ENCODE data around the gene SCCPDH.
A peak's percentile ranks its signal among the peaks of the same experiment; 100 is the strongest.
"Not testable (repeated sequence)": the region's sequence is repeated elsewhere in the genome, so short reads cannot be mapped to it uniquely, and the experiment has no call there.

Gene SCCPDH

DNA sequence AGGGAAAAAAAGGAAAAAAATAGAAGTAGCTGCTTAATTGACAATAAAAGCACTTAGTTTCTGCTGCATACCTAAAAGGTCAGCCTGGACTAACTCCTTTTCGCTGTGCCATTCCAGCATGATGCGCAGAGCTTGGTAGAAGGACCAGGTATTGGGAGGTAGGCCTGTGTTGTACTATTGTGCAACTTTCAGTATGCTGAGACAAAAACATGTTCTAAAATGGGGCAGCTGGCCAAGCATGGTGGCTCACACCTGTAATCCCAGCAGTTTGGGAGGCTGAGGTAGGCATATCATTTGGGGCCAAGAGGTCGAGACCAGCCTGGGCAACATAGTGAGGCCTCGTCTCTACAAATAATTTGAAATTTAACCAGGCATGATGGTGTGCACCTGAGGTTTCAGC lies 15.0 kb upstream of the SCCPDH start:
- DNase-seq = no peak

DNA sequence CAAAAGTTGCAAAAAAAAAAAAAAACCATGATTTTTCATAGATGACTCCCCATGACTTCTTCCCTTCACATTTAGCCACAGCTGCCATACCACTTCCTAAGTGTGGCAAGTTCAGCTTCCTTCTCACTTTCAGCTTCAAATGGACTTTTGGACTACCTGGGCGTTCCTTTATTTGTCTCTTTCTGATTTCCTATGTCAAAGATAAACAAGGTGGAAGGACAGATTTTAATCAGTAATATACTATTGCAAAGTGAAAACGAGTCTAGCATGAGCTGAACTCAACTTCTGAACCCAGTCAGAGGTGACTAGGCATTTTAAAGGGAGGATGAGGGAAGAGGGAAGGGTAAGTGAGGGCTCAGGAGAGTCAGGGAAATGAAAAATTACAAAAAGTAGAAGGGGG lies 14.4 kb upstream of the SCCPDH start:
- DNase-seq = no peak

DNA sequence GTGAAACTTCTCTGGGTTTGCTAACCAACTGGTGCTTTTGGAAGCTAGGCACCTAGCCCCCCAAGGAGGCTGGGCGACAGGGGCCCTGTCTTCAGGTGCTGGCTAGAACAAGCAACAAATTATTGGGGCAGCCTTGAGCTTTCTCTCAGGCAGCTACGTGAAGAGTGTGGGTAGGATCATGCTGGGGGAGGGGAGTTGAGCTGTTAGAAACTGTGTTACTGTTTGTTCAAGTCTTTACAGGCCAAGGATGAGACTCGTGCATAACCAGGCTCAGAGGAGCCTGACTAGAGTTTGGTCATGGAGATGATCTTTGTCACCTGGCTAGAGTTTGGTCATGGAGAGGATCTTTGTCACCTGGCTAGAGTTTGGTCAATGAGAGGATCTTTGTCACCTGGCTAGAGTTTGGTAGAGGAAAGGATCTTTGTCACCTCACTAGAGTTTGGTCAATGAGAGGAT lies 12.6 kb upstream of the SCCPDH start:
- DNase-seq = no peak

DNA sequence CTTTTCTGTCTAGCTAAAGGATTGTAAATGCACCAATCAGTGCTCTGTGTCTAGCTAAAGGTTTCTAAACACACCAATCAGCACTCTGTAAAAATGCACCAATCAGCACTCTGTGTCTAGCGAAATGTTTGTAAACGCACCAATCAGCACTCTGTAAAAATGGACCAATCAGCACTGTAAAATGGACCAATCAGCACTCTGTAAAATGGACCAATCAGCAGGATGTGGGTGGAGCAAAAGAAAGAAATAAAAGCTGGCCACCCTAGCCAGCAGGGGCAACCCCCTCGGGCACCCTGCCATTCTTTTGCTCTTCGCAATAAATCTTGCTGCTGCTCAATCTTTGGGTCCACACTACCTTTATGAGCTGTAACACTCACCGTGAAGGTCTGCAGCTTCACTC lies 11.8 kb upstream of the SCCPDH start:
- not testable (repeated sequence) for DNase-seq

DNA sequence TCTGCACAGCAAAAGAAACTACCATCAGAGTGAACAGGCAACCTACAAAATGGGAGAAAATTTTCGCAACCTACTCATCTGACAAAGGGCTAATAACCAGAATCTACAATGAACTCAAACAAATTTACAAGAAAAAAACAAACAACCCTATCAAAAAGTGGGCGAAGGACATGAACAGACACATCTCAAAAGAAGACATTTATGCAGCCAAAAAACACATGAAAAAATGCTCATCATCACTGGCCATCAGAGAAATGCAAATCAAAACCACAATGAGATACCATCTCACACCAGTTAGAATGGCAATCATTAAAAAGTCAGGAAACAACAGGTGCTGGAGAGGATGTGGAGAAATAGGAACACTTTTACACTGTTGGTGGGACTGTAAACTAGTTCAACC lies 4.8 kb upstream of the SCCPDH start:
- not testable (repeated sequence) for DNase-seq

DNA sequence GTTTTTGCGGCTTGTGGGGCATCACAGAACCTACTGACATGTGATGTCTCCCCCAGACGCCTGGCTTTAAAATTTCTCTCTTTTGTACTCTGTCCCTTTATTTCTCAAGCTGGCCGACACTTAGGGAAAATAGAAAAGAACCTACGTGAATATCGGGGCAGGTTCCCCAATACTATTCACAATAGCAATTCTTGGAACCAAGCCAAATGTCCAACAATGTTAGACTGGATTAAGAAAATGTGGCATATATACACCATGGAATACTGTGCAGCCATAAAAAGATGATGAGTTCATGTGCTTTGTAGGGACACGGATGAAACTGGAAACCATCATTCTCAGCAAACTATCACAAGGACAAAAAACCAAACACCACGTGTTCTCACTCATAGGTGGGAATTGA lies 3.4 kb upstream of the SCCPDH start:
- DNase-seq = not testable (repeated sequence)

DNA sequence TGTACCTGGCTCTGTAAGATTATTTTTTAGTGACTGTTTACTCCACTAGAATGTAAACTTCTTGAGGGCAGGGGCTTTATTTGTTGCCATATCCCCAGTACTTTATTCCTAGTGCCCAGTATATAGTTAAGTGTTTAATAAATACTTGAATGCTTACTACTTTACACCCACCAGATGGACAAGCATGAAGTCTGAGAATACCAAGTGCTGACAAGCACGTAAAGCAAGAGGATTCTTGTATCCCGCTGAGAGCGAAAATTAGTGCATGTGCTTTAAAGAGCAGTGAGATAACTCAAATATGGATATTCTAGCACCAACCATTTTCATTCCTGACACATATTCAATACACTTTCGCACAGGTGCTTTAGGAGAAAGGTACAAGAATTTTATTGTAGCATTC lies 1.5 kb upstream of the SCCPDH start:
- DNase-seq = no peak

DNA sequence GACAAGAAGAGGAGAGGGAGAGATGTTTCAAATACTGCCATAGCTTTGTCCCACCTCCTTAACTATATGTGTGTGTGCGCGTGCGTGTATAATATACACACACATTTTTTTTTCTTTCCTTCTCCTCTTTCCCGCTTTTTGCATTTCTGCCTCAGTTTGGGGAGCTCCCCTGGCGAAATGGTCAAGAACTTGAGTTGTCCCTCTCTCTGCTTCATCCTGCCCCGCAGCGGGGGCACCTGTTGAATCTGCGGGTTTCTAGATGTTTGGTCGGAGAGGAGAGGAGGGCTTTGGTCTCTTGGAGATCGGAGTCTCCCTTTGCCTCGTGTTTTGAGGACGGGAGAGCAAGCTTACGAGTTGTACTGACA lies 504 bp downstream of the SCCPDH start:
- DNase-seq = no peak

DNA sequence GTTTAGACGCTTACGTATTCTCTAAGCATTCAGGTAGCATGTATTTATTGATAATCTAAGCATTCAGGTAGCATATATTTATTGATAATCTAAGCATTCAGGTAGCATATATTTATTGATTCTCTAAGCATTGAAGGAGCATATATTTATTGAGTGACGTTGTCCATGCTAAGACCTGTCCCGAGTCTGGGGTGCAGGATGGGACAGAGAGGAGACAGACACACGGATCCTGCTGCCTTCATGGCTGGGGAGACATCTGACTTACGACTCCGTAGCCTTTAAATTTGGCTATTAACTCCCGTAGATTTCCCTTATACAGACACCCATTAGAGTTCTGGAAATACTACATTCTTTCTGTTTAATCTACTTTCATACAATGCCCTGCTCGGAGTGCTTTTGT lies 982 bp downstream of the SCCPDH start:
- no peak for DNase-seq

DNA sequence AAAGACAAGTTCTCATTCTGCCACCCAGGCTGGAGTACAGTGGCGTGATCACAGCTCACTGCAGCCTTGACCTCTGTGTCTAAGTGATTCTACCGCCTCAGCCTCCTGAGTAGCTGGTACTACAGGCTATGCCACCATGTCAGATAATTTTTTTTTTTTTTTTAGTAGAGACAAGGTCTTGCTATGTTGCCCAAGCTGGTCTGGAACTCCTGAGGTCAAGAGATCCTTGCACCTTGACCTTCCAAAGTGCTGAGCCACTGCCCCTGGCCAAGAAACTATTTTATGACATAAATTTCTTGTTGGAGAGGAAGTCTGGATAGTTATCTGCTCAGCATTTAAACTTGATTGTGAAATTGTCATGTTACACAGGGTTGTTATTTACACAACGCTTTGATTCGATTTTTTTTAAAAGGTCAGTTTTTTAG lies 2.1 kb downstream of the SCCPDH start:
- DNase-seq = no peak

DNA sequence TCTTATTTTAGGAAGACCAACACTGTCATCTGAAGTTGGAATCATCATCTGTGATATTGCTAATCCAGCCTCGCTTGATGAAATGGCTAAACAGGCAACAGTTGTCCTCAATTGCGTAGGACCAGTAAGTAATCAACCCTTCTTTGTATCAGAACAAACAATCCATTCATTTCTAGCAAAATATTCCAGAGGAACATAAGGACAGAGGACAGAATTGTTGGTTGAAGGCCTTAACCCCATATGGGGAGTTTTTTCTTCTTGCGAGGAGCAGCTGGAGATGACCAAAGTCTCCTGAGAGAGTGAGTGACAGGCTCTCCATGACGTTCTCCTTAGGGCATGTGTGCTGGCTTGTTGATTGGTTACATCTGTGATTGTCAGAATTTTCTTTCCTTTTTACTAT lies 2.7 kb downstream of the SCCPDH start:
- DNase-seq = no peak

DNA sequence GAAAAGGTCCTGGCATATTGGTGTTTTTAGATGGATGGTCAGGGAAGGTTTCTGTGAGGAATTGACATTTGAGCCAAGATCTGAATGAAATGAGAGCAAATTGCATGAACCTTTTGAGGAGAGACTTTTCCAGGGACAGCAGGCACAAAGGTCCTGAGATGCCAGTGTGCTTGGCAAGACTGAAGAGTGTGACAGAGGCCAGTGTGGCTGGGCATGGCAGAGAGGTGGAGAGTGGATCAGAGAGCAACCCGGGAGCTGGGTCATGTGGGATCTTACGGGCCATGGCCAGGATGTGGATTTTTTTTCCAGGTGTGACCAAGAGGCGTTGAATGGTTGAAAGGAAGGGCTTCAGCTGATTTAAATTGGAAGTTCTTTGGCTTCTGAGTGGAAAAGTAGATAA lies 3.4 kb downstream of the SCCPDH start:
- DNase-seq = no peak

DNA sequence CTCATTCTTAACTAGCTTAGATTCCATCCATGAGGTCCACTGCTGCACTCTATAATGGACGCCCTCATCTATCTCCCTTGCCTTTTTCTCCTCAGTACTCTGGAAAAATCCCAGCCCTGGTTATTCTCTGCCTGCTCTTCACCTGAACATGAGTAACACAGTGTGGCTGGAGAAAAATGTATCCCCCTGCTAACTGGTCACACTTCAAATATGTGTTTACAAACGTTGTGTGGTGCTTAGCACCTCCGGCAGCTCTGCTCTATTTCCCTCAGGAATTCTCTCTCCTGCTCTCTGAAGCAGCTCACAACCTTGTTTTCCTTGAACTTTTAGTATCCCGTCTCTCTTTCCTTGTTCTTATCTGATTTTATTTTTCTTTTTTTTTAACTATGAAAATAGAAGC lies 4.1 kb downstream of the SCCPDH start:
- DNase-seq = no peak

DNA sequence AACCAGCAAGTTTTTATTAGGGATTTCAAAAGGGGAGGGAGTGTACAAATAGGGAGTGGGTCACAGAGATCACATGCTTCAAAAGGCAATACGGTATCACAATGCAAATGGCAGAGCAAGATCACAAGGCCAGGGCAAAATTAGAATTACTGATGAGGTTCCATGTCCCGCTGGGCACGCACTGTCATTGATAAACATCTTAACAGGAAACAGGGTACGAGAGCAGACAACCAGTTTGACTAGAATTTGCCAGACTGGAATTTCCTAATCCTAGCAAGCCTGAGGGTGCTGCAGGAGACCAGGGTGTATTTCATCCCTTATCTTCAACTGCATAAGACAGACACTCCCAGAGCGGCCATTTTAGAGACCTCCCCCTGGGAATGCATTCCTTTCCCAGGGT lies 4.8 kb downstream of the SCCPDH start:
- not testable (repeated sequence) for DNase-seq

DNA sequence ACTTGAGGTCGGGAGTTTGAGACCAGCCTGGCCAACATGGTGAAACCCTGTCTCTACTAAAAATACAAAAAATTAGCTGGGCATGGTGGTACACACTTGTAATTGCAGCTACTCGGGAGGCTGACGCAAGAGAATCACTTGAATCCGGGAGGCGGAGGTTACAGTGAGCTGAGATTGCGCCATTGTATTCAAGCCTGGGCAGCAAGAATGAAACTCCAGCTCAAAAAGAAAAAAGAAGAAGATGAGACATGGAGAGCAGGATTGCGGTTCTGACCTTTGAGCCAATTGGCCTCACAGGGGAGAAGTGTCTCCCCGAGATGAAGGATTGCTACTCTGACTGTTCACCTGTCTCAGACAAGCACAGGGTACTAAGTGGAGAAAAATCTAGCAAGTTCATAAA lies 6.6 kb downstream of the SCCPDH start:
- DNase-seq = no peak

DNA sequence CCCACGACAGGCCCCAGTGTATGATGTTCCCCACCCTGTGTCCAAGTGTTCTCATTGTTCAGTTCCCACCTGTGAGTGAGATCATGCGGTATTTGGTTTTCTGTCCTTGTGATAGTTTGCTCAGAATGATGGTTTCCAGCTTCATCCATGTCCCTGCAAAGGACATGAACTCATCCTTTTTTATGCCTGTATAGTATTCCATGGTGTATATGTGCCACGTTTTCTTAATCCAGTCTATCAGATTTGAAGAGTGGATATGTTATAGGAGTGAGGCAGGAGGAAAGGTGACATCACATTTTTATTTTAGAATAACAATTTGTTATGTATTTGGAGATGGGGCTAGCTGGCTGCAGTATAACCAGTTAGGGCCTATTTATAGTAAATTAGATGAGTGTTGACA lies 7.7 kb downstream of the SCCPDH start:
- DNase-seq = not testable (repeated sequence)

DNA sequence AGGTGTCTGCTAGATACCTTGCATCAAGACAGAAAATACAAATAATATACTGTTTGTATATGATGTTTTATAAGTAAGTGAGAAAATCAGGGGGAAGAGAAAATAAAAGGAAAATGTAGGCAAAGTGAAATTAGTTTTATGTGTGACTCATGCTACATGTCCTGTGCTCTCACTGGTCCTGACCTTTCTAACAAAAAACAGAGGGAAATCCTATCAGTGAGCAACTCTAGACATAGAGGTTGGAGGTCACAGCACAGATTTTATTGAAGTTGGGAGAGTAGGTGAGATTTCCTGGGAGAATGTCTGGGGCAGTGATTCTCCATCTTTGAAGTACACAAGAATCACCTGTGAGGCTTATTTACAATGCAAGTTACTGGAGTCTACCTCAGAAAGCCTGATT lies 9.5 kb downstream of the SCCPDH start:
- DNase-seq = no peak

DNA sequence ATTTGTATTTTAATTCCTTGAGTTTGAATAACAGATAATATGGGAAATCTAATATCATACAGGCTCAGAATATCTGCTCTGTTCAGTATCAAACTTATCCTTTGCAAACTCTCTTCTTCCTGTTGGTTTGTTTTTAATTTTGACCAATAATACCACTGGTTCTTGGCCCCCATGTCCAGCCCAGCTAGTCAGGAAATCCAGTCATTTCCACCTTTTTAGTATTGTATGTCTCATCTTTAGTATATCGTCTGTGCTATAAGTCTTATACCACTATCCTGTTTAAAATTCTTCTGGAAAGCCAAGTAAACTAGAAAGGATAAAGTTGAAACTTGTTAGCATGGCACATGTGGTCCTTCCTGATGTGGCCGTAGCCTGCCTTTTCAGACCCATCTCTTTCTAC lies 10.7 kb downstream of the SCCPDH start:
- no peak for DNase-seq

DNA sequence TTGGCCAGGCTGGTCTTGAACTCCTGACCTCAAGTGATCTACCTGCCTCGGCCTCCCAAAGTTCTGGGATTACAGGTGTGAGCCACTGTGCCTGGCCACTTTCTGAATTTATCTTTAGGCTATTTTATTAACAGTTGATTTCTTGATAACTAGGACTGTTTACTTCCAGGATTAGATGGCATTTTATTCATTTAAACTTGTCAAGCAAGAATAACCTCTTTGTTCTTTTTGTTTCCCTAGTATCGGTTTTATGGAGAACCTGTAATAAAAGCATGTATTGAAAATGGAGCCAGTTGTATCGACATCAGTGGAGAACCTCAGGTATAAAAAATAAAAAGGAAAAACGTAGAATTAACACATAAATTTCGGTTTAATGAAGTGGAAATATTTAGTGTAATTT lies 11.5 kb downstream of the SCCPDH start:
- no peak for DNase-seq

DNA sequence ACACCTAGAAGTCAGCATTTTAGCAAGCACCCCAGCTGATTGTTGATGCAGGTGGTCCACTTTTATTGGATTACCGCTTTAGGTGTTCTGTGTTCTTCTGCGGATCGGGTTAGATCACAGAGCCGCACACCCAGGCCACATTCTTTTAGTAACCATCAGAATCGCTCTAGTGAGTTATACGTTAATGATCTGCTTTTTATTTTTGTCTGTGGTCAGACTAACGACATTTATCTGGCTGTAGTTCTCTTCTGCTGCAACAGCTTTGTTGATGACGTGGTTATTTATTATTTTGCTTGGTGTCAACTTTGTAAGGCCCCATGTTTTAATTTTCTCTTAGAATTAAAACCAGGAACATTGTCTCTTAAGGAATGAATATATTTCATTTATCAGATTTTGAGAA lies 18.2 kb downstream of the SCCPDH start:
- DNase-seq = no peak

DNA sequence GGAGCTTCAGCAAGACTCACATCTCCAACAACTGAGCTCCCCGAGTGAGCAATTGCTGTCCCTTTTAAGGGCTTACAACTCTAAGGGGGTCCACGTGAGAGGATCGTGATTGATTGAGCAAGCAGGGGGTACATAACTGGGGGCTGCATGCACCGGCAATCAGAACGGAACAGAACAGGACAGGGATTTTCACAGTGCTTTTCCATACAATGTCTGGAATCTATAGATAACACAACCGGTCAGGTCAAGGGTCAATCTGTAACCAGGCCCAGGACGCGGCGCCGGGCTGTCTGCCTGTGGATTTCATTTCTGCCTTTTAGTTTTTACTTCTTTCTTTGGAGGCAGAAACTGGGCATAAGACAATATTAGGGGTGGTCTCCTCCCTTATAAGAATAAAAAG lies 21.9 kb downstream of the SCCPDH start:
- DNase-seq = not testable (repeated sequence)

DNA sequence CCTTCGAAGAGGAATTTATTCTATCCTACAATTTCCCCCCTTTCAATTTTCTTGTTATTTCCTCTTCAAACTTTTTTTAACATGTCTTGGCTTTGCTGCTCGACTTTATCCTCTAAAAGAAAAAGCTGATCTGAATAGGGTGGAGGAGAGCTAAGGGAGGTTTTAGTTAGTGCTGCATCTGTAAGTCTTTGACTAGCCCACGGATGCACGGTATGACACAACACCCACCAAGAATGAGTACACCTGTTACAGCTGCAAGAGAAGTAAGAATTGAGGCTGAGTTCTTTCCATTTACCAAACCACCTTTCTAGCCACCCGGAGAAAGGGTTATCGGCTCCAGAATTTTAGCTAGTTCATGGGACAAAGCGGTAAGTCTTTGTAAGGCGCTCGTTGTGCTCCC lies 23.8 kb downstream of the SCCPDH start:
- no peak for DNase-seq

DNA sequence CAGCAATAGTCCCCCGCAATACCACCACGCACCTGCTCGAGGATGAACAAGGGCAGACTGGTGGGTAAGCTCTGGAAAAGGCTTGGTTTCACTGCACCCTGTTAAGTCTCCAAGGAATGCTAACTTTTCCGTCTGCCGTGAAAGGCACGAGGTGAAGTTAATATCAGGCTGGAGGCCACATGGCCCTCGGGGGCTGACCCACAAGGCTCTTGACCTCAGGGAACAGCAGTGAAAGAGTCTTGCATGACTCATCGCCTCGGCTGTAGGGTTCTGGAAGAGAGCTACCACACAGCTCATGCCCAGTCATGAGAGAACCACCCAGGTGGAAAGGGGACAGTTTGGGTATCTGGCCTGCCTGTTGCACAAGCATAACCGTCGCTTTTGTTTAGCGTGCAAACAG lies 24.7 kb downstream of the SCCPDH start:
- no peak for DNase-seq

DNA sequence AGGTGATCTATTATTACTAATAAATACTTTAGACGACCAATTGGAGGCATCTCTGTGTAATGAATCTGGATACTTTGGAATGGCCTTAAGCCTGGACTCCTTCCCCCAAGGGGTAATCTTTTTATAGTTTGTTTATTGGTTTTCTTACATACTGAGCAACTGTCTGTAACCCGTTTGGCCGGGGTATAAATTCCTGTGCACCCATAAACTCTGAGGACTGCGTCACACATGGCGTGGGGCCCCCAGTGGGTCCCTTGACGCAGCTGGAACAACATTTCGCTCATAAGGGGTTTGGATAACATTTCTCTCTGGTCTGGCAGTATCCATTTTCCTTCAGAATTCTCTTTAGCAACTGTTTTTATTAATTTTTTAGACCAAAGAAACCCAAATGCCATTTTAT lies 26.5 kb downstream of the SCCPDH start:
- no peak for DNase-seq

DNA sequence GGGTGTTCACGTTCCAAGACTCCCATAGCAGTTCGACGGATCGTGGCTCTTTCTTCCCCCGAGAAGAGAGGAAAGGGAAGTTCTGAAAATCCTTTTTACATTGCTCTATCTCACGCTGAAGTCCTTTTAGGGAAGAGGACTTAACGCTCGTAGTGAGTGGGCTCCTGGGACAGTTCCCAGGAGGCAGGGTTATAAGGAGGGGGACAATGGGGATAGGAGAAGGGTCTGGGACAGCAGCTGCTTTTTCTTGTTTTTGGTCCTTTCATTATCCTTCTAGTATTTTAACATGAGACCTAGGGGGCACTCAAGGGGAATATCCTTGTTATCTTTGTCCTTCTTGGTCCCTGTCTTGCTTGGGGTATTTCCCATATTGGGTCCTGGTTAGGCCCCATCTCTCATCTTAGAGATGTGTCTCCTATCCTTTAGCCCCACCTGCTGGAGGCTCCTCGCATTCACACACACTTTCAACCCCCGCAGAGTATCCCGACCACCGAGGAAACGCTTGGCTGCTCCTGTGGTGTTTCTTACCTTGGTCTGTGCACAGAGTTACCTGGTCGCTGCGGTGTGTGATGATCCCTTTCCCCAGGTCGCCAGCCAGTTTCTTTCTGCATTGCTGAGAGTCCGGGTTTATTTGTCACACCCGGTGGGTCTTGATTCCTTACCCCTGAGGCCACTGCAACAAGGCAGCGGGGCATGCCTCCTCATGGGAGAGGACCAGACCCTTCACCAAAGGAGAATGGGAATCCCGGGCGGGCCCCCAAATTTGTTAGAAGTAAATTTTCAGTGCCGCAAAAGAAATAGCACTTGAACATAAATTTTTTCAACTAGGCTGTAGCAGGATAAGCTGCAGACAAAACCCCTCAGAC lies 29.7 kb downstream of the SCCPDH start:
- DNase-seq = peak; percentile 39 to 48
